Activated T-cell treated with anti-CD3 and anti-CD28 coated beads for 48 hours (primary cell): Measurements from ENCODE around the gene PLA2G6.

Experiments used
- DNase-seq: peaks from one replicate; pipeline ENCODE4 v3.0.0-alpha.2; 2020; ENCODE audit warnings: low read depth

Gene PLA2G6

DNA sequence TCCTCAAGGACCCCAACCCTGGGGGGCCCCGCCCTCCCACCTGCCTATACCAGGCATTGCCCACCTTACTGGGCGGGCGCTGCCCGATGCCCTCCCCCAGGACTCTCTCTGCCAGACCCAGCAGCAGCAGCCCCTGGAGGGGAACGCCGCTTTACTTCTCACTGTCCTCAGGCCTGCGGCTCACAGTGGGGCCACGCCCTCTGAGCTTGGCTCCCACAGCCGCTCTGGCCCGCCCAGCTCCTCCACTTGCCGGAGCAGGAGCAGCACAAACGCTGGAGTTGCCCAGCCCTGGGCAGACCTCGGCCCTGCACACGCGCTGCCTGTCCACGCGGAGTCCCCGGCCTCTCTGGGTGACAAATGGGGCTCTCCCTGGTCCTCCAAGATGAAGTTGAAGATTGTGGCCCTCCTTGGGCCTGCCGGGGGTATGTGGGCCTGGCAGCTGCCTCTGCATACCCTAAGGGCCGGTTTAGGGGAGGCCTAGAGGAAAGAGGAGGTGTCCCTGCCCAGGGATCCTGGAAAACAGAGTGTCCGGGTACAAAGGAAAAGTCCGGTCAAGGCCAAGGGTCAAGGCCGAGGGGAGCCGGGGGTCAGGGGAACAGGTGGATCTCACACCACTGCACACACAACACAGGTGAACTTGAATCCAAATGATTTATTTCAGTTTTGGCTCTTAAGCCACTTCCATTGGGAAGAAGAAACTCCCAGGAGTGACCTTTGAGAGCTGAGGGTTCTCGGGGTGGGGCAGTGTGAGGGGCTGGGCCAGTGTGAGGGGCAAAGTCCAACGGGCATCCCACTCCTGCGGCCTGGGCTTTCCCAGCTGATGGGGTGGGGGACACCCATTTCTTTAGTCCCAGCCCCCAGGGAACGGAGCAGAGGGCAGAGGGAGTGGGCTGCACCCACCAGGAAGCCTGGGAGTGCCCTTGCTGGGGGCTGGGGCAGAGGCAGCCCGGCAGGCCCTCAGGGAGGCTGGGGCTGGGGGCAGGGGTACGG, 70.5 kb downstream of the PLA2G6 start:
- no peak for DNase-seq

- DNase-seq = no peak
Observed at GRCh38 chr22:38110008-38110862, 71.4 kb downstream of the PLA2G6 start, which contains the start of gene BAIAP2L2. Gene BAIAP2L2 (minus strand): TSS chr22:38110684. CDS start chr22:38110525, 159 bp downstream.

GRCh38 chr22:38109371-38110001, 72.1 kb downstream of the PLA2G6 start:
- no peak for DNase-seq

DNA sequence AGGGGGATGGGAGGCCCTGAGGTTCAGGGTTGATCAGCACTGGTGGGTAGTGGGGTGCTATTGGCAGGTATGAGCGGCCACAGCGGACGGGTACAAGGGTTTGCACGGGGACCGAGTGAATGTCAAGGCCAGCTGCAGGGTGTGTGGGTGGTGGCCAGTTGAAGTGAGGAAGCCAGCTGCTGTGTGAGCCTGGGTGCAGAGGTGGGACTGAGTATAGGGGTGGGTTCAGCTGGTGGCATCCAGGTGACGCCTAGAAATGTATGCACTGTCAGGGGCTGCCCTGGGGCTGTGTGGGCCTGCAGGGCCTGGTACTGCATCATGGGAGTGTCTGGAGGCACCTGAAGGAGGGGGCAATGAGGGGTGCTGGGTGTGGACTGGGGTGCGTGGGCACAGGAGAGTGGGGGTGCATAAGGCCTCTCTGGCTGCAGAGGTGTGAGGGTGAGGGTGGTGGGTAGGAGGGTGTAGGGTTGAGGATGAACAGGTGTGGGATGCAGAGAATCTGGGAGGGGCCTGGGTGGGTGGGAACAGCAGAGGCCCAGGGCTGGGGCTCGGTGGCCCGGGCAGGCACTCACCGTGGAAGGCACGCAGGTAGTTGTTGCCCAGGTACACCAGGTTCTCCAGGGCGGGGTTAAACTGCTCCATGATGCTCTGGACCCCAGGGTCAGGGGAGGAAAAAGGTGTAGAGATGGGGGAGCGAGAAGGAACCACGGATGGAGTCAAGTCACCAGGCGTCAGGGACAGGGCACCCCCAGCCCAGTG, 72.9 kb downstream of the PLA2G6 start:
- DNase-seq = no peak

DNA sequence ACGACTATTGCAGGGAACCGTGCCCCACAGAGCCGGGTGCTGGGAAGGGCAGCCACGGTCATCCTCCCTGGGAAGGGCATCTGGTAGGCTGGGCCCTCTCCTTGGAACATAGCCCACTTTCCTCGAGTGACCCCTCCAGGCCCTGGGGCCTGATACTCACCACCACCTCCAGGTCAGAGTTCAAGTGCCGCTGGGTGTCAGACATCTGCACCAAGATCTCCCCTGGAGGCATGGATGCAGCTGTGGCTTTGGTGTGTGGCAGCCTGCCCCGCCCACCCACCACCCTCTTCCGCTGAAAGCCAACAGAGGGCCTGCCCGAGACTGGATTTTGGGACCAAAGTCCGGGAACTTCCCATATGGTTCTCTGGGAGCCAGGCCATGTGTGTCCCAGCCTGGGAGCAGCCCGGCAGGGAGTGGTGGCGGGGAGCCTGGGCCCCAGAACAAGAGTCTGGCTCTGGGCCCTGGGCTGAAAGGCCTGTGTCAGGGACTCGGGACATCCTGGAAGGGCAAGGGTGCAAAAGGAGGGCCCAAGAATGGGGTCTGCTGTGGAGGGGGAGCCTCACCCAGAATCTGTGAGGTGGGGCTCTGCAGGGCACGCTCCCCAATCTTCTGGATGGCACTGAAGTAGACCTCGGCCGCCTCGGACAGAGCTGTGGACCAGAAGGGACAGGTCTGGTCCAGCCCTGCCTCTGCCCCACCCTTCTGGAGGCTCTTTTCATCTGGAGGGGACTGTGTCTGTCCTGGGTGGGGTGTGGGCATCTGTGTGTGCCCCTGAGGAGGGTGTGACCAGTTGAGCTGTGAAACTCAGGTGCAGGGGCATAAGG, 73.7 kb downstream of the PLA2G6 start:
- DNase-seq = no peak

GRCh38 chr22:38106814-38107578, 74.6 kb downstream of the PLA2G6 start:
- DNase-seq = no peak

DNA sequence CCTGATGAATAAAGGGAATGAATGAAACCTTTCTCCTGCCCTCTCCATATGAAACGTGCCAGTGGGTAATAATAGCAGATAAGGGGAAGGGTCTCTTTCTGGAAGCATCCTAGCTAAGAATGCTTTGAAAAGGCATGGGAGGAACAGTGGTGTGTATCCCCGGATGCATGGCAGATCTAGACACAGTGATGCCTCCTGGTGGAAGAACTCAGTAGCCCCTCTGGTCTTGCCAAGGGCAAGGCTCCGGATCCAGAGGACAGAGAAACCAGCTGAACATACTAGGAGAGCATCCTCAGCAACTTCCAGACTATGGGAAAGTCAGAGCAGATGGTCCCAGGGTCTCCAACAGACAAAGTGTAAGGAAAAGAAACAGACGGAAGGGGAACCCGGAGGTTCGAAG, 77.5 kb downstream of the PLA2G6 start:
- no peak for DNase-seq

DNA sequence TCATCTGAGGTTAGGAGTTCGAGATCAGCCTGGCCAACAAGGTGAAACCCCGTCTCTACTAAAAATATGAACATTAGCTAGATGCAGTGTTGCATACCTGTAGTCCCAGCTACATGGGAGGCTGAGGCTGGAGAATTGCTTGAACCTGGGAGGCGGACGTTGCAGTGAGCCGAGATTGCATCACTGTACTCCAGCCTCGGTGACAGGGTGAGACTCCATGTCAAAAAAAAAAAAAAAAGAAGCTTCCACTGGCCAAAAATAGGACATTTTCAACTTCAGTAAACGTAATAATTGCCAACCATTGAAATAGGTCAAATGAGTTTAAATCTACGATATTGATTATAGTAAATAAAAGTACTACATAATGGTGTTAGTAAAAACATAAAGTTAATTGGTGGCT, 78.0 kb downstream of the PLA2G6 start:
- no peak for DNase-seq

DNA sequence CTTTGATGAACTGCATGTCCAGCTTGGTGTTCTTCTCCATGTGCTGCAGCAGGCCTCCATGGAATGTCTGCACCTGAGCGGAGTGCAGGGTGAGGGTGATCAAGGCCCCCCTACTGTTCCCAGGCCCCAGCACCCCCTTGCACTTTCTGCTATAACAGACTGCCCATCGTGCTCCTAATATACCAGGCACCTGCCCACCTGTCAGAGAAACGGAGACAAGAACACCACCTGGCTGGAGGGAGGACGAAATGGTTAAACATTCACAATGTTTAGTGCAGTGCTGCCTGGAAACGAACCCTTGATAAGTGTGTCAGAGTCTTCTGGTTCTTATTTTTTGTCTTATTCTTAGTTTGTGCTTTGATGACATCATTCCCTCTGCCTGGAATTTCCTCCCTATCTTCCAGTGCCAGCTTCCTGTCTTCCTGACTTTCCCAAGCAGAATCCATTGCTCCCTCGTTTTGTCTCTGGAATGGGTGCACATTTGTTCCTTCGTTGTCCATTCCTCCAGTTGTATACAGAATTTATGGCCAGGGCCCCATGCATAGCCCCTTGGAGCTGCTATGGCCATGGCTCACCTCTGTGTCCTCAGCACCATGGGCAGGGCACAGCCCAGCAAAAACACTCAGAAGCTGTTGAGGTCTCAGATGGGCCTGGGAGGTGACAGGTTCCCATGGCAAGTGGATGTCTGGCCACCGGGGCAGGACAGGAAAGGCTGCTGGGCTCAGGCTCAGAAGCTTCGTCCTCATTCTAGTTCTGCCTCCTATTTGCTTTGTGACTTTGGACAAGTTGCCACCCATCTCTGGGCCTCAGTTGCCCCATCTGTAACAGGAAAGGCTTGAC, 83.0 kb downstream of the PLA2G6 start:
- DNase-seq = no peak

GRCh38 chr22:38097557-38098409, 83.8 kb downstream of the PLA2G6 start:
- no peak for DNase-seq

GRCh38 chr22:38097058-38097457, 84.6 kb downstream of the PLA2G6 start:
- no peak for DNase-seq

DNA sequence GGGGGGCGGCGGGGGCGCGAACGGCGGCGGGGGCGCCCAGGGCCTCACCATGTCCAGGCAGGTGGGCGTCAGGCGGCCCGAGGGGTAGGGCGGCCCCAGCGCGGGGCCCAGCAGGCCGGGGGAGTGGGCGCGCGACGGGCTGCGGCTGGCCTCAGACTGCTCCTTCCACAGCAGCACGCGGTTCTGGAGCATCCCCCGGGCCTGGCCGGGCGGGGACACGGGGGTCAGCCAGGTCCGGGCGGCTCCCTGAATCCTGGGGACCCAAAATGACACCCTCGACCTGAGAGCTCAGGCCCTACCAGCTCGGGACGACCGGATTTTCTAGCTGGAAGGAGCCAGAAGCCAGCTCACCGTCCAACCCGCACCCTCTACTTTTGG, 92.2 kb downstream of the PLA2G6 start:
- DNase-seq = no peak

DNA sequence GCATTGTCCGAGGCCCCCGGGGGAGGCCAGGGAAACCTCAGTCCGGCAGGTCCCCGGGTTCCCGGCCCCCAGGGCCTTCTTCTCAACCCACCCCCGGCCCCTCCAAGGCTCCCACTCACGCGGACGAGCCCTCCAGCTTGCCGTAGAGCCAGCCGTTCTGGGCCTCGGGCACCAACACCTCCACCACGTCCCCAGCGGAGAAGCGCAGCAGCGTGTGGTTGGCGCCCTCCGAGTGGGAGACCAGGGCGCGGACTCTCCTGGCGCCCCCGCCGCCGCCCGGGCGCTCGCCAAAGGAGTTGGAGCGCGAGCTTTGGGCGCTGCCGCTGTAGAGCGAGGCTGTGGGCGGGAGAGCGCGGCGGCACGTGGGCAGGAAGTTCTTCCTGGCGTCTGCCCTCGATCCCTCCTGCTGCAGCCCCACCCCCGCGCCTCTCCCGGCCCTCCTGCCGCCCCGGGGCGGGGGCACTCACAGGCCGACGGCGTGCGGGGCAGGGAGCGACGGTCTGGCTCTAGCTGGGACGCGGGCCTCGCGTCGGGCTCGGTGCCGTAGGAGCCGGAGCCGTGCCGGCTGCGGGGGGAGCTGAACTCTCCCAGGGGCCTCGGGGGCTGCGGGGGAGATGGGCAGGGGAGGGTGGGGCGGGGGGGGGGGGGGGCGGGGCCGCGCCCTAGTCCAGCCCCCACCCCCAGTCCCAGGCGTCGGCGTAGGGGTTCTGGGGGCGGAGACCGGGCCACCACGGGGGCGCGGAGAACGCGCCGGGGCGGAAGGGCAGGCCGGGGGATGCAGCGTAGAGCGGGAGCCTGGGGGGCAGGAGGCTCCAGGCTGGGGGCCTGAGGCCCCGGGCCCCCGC, 92.8 kb downstream of the PLA2G6 start:
- no peak for DNase-seq

DNA sequence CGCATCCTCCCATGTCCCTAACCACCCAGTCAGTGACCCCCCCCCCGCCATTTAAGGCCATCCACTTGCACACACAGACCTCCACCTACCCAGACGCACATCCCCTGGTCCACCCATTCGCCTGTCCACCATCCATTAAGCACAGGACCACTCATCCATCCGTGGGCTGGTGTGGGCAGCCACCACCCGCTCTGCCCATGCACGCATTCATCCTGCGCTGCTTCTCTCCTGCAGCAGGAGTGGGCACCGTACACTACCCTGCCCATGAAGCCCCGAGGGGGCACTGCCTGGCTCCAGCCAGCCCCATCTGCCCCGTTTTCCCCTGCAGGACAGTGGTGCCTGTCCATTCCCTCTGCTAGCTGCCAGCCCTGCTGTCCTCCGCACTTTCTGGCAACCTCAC, 93.8 kb downstream of the PLA2G6 start:
- no peak for DNase-seq

- no peak for DNase-seq
Observed at GRCh38 chr22:38086942-38087341, 94.7 kb downstream of the PLA2G6 start.

DNA sequence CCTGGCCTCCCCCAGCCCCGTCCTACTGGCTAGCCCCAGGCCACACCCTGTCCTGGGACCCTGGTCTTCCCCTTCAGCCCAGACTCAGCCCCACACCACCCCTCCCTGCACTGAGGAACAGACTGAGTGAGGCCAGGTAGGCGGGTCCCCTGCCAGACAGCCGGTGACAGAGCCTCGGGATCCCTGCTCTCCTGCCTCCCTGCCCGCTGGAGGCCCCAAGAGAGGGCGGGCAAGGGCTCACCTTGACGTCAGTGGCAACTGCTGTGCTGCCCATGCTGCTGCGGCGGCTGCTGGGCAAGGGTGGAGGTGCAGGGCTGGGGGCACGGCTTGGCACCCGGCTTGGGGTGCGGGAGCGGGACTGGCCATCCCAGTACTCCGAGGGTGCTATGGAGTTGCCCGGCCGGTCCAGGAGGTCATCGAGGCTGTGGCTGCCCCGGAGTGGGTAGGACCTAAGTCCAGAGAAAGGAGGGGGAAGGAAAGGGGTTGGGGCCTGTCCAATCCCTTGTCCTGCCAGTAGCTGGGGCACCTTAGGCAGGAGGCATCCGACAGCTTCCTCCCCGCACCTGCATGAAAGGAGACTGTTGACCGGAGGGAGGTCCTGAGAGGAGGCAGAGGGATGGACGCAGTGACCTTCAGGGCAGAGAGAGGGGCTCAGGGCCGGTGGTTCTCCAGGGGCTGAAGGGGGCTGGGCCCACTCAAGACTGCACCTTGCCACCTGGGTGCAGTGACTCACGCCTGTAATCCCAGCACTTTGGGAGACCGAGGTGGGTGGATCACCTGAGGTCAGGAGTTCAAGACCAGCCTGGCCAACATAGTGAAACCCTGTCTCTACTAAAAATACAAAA, 95.4 kb downstream of the PLA2G6 start:
- DNase-seq = no peak
